Omental fat pad (tissue), 4 donors: ENCODE results near the gene FAM234A. TPM values are rescaled to one million over a fixed set of nuclear protein-coding genes. Genes with fewer than 3 reads are reported as not detected.

Experiments used
- ATAC-seq: fragments of 150-250 bp; one replicate; pipeline ENCODE4 v1.9.1; 2016; ENCODE audit warnings: mild to moderate bottlenecking, moderate library complexity; ENCODE audit not compliant: low FRiP score
- DNase-seq: peaks from one replicate; pipeline ENCODE4 v3.0.0-alpha.2; 2019; ENCODE audit warnings: low spot score
- CTCF ChIP-seq, 3 donors: fragments of 450-650 bp; IDR thresholded peaks; one replicate each; pipeline ENCODE4 v1.5.1; 2016 to 2017; ENCODE audit warnings: antibody characterized with exemption in 3 of 3, mild to moderate bottlenecking in 3 of 3, moderate library complexity in 2 of 3
- total RNA-seq, 4 donors: library from RNA; depleted of rRNA; stranded (reverse); fragments of >200 nt; gene quantifications; one replicate each; pipeline ENCODE4 v1.1.0, GENCODE V29; 2016

FAM234A gene
- total RNA-seq, 4 donors from 2014 or later, result 48.5 to 119 (median 69.3) TPM

- DNase-seq (no peak), ATAC-seq (no peak)
- no peak for TF ChIP-seq CTCF (IDR thresholded peaks at IDR 0.05)
Measured at GRCh38 chr16:291539-291938, 56.9 kb downstream of the FAM234A start.

- ATAC-seq (no peak), DNase-seq (no peak)
- no peak for TF ChIP-seq CTCF (IDR thresholded peaks at IDR 0.05)
Measured at GRCh38 chr16:293043-293775, 58.6 kb downstream of the FAM234A start.

GRCh38 chr16:296276-296675, 61.7 kb downstream of the FAM234A start:
- TF ChIP-seq CTCF (IDR thresholded peaks at IDR 0.05), result no peak
- DNase-seq, result no peak
- ATAC-seq, result no peak

DNA sequence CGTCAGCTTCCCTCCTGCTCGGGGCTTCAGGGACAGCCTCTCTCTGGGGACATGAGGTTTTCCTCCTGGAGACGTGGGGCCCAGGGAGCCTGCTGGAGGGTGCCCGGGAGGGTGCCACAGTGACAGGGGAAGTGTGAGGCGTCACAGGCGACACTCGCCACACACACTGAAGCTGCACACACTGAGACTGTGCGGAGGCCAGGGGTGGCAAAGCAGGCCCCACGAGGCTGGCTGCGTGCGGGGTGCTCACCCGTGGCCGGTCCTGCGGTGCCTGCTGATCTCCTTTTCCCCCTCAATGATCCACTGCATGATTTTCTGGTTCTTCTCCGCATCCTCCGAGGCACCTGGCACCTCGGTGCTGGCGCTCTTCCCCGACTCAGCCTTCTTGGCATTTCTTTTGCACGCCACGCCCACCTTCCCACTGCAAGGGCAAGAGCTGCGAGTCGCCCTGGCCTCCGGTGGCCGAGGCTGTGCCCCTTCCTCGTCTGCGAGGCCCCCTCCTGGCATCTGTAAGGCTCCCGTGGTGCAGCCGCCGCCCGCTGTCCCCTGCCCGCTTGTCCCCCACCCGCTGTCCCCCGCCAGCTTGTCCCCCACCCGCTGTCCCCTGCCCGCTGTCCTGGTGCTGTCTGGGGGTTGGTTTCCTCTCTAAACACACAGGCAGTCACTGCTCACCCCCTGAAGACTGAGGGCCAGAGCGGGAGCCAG, 62.3 kb downstream of the FAM234A start:
- DNase-seq (no peak), ATAC-seq (no peak)
- TF ChIP-seq CTCF (IDR thresholded peaks at IDR 0.05), result no peak

DNA sequence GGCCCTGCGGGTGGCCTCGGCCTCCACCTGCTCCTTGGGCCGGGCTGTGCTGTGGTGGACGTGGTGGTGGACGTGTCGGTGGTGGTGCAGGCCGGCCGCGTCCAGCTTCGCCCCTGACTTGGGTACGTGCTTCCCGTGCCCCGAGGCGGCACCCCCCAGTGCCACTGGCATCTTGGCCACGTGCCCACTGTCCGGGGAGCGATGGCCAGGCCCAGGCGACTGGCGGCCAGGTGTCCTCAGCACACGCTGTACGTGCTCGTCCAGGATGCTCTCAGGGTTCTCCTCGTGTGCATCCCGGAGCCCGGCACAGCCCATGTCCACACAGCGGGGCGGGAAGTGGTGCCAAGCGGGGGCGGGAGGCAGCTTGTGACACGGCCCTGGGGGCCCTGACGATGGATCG, 63.2 kb downstream of the FAM234A start:
- peak; percentile 17 for ATAC-seq
- no peak for DNase-seq
- no peak for TF ChIP-seq CTCF (IDR thresholded peaks at IDR 0.05)

- ATAC-seq, result no peak
- TF ChIP-seq CTCF (IDR thresholded peaks at IDR 0.05), result no peak
- DNase-seq, result no peak
Measured at GRCh38 chr16:301235-301634, 66.6 kb downstream of the FAM234A start.

DNA sequence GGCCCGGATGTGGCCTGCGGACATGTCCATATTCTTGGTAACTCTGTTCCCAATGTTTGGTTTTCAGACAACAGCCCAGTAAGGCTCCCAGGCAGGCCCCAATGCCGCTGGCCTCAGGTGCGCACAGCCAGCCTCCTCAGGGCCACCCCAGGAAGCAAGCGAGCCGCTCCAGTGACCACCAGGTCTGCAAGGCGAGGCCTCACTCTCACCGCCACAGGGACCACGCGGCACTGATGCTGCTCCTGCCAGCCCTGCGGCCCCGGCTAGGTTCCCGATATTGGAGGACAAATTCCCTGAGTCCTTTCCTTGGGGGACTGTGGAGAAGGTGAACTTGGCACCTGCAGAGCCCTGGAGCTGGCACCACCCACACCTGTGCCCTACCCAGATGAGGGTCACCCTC, 67.3 kb downstream of the FAM234A start:
- no peak for ATAC-seq
- no peak for DNase-seq
- TF ChIP-seq CTCF (IDR thresholded peaks at IDR 0.05), result no peak
